Measurements from ENCODE around the gene OPHN1. TPM values are rescaled to one million over a fixed set of nuclear protein-coding genes. Genes with fewer than 3 reads are reported as not detected.

The OPHN1 gene
- polyA plus RNA-seq, 1 experiment: 5.9 TPM

- no peak for DNase-seq (ENCODE audit: low read depth)
- POLR2A ChIA-PET: no interaction called here
- H3K36me3 ChIP-seq (ENCODE audit: control insufficient read depth, insufficient read depth, low read length): no peaks in the 10 kb centered on the region
- no peaks in the 10 kb centered on the region for H3K27me3 ChIP-seq (ENCODE audit: control insufficient read depth, insufficient read depth, low read length)
- H3K4me3 ChIP-seq (ENCODE audit: low read depth, low read length): no peak overlapping the region
- CTCF ChIA-PET: no interaction called here
- TF ChIP-seq CTCF (IDR thresholded peaks at IDR 0.05; ENCODE audit: insufficient read depth, low read depth, low read length): no peak
Measured at GRCh38 chrX:68413254-68413653, 20.0 kb downstream of the OPHN1 start.

- CTCF ChIA-PET: no interaction called here
- POLR2A ChIA-PET: no interaction called here
Measured at GRCh38 chrX:68411729-68412128, 21.6 kb downstream of the OPHN1 start.

GRCh38 chrX:68409194-68409593 is 24.1 kb downstream of the OPHN1 start:
- no peaks in the 10 kb centered on the region for H3K27me3 ChIP-seq (ENCODE audit: control insufficient read depth, insufficient read depth, low read length)
- no peak overlapping the region for H3K4me3 ChIP-seq (ENCODE audit: low read depth, low read length)
- no peak for DNase-seq (ENCODE audit: low read depth)
- CTCF ChIA-PET: no interaction called here
- TF ChIP-seq CTCF (IDR thresholded peaks at IDR 0.05; ENCODE audit: insufficient read depth, low read depth, low read length): no peak
- H3K36me3 ChIP-seq (ENCODE audit: control insufficient read depth, insufficient read depth, low read length): no peaks in the 10 kb centered on the region
- POLR2A ChIA-PET: no interaction called here

More at GRCh38 chrX:68411729-68412128, 21.6 kb downstream of the OPHN1 start:
- TF ChIP-seq CTCF (IDR thresholded peaks at IDR 0.05; ENCODE audit: insufficient read depth, low read depth, low read length): no peak
- H3K4me3 ChIP-seq (ENCODE audit: low read depth, low read length): no peak overlapping the region
- H3K27me3 ChIP-seq (ENCODE audit: control insufficient read depth, insufficient read depth, low read length): no peaks in the 10 kb centered on the region
- H3K36me3 ChIP-seq (ENCODE audit: control insufficient read depth, insufficient read depth, low read length): no peaks in the 10 kb centered on the region
- no peak for DNase-seq (ENCODE audit: low read depth)

- ChIA-PET CTCF (no interaction called here), POLR2A (no interaction called here)
- H3K4me3 ChIP-seq (ENCODE audit: low read depth, low read length): no peak overlapping the region
- TF ChIP-seq CTCF (IDR thresholded peaks at IDR 0.05; ENCODE audit: insufficient read depth, low read depth, low read length): no peak
- no peak for DNase-seq (ENCODE audit: low read depth)
- no peaks in the 10 kb centered on the region for H3K36me3 ChIP-seq (ENCODE audit: control insufficient read depth, insufficient read depth, low read length)
- no peaks in the 10 kb centered on the region for H3K27me3 ChIP-seq (ENCODE audit: control insufficient read depth, insufficient read depth, low read length)
Measured at GRCh38 chrX:68403522-68403921, 29.8 kb downstream of the OPHN1 start.

- POLR2A ChIA-PET: no interaction called here
Measured at GRCh38 chrX:68403038-68403437, 30.3 kb downstream of the OPHN1 start.

More at GRCh38 chrX:68403038-68403437, 30.3 kb downstream of the OPHN1 start:
- no peak for DNase-seq (ENCODE audit: low read depth)
- Histone ChIP-seq H3K4me3 (ENCODE audit: low read depth, low read length) (no peak overlapping the region), H3K36me3 (ENCODE audit: control insufficient read depth, insufficient read depth, low read length) (no peaks in the 10 kb centered on the region), H3K27me3 (ENCODE audit: control insufficient read depth, insufficient read depth, low read length) (no peaks in the 10 kb centered on the region)
- TF ChIP-seq CTCF (IDR thresholded peaks at IDR 0.05; ENCODE audit: insufficient read depth, low read depth, low read length): no peak
- CTCF ChIA-PET: no interaction called here

Measured in BJ (cell line).